ENCODE results near the gene EVL.

Gene EVL

DNA sequence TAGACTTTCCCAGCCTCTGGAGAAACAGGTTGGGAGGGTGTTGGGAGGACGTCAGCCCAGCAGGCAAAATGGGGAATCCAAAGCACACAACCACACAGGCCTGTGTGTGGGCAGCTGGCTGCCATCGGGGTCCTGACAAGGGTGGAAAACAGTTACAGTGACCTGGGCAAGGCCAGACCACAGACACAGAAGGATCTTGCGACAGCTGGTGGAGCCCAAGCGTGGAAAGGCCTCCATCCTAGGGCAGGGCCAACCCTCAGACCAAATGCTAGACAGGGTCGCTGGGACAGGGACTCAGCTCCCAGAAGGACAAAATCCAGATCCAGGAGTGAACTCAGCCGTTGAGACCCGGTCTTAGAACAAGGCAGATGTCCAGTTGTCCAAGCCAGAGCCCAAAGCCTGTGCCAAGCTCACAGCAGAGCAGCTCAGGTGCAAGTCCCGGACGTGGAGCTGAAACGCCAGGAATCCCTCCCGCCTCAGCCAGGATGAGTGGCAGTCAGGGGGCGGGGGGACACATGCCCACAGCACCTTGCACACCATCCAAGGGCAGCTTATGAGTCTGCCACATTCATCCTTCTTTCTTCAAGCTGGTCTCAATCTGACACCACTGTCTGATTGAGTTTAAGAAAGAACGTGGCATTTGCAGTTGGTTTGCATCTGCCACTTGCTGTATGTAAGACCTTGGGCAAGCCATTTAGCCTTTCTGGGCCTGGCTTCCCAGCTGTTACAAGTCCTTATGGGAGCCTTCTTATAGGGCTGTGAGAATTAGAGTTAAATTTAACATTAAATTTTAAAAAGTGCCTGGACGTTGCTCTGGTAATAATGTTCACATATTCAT is 56.6 kb downstream of the EVL start:
- no peak for FAIRE-seq
- DNase-seq (ENCODE audit: extremely low spot score, insufficient read length, low read depth): no peak

DNA sequence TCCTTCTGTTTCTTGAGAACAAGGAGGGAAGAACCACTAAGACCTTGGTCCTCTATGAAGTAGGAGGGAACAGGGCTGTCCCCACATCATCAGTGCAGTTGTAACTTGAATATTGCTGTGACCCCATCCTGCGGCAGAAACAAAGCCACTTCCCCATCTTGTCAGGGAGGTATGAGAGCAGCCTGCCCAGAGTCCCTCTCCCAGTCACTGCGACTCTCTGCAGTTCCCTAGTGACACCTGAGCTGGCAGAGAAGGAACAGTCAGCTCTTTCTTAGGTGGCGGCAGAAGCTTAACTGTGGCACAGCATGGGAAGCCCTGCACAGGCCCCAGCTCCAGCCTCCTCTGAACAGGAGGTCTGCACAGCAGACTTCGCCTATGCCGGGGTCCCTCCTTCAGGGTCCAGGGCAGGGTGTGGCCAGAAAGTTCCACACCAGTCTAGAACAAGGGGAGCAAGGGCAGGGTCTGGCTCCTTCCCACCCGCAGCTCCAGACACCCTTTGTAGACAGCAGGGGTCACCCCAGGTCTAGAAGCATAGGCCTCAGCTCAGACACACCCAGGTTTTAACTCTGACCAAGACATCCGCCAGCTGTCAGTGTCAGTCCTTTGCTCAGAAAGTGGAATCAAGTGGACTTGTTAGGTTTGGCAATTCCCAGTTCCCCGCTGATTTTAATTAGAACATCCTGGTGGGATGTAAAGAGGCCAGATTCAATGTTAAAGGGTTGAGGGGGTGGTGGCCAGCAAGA is 57.4 kb downstream of the EVL start:
- FAIRE-seq (no peak), DNase-seq (ENCODE audit: extremely low spot score, insufficient read length, low read depth) (no peak)

DNA sequence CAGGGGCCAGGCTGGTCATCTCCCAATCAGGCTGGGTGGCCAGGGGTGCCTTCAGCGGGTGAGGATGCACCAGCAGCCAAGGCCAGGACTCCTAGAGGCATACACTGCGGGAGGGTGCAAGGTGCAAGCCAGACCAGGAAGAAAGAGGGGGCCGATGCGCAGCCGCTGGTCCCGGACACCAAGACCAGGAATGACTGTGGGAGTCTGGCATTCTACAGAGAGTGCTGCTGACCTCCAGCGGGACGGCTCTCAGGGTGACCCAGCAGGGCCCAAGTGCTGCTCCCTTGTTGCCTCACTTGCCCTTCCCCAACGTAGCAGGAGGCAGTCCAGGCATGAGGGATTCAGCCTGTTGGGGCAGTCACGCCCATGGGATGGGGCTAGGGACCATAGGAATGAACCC is 58.4 kb downstream of the EVL start:
- DNase-seq (ENCODE audit: extremely low spot score, insufficient read length, low read depth): no peak
- no peak for FAIRE-seq

DNA sequence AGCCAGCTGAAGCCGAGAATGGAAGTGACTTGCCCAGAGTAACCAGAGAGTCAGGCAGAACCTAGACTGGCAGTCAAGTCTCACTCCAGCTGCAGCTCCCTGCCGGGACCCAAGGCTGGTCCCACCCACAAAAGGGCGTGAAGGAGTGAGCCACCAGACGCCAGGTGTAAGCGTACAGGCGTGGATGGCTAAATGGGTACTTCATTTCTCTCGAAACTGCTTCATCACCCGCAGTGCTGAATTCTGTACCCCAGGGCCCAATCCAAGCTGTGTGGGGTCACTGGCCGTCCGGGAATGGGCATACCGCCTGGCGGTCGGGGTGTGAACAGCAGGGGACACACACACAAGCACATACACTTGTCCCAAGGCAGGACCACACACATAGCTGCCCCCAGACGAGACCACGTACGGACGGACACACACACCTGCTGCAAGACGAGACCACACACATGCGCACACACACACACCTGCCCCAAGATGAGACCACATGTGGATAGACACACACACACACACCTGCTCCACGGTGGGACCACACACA is 59.4 kb downstream of the EVL start:
- DNase-seq (ENCODE audit: extremely low spot score, insufficient read length, low read depth) (no peak), FAIRE-seq (no peak)

DNA sequence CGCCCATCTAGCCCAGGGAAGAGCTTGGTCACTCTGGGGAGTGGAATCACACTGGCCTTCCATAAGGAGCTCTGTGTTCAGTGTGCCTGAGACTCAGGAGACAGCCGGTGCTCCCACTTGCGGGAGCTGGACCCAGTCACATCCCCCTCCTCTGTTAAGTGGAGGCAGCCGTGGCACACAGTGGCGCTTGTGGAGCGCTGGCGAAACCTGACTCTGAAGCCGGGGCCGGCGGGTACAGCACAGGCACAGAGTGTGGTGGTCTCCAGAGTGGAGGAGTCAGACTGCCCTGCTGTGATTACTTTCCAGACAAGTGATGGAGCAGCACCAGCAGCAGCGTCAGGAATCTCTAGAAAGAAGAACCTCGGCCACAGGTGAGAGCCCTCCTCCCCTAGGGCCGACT is 61.2 kb downstream of the EVL start:
- FAIRE-seq (no peak), DNase-seq (ENCODE audit: extremely low spot score, insufficient read length, low read depth) (no peak)

DNA sequence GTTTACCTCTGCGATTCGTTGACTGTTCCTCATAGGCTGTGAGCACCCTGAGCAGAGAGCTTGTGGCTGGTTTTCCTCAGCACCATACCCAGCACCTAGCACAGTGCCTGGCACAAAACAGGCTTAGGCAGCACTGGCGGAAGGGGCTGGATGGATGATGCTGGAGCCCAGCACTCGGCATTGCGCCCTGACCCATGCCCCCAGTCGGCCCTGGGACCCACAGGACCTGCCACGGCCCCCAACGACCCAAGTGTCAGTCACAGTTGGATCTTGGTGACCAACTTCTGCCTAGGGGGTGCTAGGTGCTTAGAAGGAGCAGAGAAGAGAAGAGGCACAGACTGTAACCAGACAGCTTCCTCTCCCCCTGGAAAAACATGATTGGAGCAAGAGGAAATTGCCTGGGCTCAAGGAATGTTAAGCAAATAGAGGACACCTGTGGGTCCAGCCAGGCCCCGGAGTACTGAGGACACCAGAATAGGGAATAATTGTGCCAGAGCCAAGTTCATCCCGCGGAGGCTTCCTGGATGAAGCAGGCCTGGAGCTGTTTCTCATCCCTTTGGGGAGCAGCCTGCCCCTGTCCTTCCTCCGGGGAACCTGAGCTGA is 62.7 kb downstream of the EVL start:
- FAIRE-seq (no peak), DNase-seq (ENCODE audit: extremely low spot score, insufficient read length, low read depth) (no peak)

DNA sequence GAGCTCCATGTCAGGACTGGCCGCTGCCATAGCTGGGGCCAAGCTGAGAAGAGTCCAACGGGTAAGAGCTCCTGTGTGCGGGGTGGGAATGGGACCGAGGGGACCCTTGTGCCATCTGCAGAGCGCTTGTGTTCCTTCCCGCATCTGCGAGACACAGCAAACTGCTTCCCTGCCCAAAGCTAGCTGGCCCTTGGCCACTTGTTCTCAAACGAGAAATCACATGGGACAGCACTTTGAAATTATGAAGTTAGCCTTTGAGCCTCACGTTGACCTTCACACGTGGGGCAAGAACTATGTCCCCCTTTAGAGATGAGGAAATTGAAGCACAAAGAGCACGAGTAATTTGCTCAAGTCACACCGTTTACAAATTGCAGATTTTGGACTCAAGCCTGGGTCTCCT is 63.5 kb downstream of the EVL start:
- DNase-seq (ENCODE audit: extremely low spot score, insufficient read length, low read depth) (no peak), FAIRE-seq (no peak)

DNA sequence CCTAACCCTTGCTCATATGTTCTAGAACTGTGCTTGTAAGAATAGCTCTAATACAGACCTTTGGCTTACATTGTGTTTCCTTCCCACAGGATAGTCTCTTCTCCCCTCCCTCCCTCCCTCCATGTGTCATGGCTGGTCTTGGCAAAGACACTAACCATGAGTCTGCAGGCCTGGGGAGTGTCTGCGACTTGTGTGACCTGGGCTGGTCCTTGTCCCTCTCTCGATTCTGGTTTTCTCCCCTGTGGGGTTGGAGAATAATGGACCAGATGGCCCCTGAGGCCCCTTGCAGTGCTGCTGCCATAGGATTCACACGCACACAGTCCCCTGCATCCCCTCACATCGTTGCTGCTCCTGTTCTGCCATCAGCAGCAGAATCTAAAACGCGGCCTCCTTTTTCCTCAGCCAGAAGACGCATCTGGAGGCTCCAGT is 64.0 kb downstream of the EVL start:
- no peak for DNase-seq (ENCODE audit: extremely low spot score, insufficient read length, low read depth)
- no peak for FAIRE-seq

DNA sequence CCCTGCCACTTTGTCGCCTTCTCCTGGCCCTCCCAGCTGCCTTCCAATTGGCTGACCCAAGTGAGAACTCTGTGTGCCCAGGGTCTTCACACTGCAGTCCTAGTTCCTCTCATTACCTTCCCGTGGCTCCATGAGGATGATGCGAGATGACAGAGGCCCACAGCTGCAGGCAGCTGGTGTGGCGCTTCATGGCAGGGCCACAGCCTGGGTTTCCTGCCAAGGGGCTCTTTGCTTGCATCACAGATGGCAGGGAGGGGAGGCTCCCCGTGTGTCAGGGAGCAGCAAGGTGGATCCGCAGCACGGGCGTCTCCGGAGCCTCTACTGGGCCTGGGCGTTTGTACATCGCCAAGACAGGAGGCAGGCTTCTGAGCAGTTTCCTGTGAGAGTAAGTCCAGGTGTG is 65.3 kb downstream of the EVL start:
- FAIRE-seq: no peak
- DNase-seq (ENCODE audit: extremely low spot score, insufficient read length, low read depth): no peak

DNA sequence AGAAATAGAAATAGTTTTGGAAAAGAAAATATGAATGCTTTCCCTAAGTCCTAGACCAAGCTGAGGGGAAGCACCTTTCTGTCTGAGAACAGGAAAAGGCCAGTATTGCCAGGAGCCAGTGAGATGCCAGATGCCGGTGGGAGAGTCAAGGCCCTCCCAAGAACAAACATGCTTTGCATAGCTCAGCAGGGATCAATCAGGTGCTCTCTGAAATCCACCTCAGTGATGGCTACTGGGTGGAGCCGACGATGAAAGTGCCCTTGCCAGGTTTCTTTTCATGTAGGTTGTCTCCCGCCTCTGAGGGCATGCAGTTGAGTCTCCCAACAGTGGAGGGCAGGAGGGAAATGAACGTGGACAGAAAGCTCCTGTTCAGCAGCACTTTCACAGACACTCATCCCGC is 66.0 kb downstream of the EVL start:
- no peak for DNase-seq (ENCODE audit: extremely low spot score, insufficient read length, low read depth)
- FAIRE-seq: no peak

DNA sequence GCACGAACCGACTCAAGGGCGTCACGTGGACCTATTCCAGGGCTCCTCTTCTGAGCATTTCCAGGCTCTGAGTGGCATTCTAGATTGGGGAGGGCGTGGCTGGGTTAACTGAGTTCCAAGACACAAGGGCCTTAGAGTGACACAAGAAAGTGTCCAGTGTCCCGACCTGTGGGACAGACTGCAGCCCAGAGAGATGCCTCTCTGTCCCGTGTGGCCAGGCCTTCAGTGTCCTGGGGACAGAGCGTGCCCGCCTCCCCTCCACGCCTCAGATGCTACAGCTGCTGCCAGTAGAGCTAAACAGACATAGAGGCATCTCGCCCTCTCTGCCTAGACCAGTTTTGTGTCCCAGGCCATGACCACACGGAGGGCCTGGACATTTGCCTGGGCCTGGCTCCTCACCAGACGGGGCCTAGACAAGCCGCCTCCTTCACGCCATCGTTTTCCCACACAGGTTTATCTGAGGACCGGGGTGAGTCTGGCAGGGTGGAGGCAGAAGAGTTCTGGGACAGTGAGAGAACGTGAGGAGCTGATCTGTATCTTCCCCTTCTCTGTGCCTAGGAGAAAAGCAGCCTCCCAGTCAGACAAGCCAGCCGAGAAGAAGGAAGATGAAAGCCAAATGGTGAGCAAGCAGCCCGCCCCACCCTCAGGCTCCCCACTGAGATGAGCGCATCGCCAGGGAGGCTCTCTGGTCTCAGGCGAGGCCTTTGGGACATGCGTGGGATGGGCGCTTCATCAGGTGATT is 67.1 kb downstream of the EVL start:
- no peak for DNase-seq (ENCODE audit: extremely low spot score, insufficient read length, low read depth)
- no peak for FAIRE-seq

DNA sequence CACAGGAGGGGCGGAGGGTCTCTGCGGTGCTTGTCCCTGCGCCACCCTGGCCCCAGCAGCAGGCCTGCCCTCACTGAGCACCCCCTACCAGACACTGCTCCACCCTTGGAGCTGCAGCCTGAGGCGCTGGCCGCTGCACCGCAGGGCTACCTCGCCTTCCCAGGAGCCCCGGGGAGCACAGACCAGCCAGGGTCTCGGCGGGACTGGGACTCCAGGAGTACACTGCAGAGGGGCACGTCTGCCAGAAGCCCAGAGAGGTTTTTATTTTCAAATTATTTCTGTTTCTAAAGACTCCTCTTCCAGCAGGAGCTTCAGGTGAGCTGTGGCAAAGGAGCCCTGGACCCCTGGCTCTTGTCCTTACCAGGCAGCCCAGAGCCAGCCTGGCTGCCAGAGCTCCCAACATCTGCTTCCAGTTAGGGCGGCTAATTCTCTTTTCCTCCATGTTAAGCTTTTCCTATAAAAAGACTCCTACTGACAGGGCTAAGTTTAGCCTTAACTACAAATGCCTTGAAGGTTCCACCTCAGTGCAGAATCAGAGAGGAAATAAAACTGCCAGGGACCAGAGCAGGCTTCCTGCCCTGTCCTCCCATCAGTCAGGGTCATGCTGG is 67.8 kb downstream of the EVL start:
- FAIRE-seq (no peak), DNase-seq (ENCODE audit: extremely low spot score, insufficient read length, low read depth) (no peak)

DNA sequence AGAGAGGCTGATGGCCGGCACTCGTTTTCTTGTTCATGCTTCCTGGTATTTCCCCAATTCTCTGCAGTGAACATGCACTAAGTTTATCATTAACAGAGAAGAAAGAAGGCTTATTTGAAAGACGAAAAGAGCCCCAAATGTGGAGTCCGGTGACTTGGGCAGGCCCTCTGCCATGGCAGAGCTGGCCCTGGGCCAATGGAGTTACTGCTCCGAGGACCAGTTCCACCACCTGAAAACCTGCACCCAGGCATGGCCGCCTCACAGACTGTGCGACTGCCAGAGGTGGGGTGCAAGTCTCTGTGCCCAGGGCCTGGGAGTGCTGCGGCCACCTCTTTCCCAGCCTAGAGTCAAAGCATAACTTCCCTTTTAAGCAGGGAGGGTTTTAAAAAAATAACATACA is 69.4 kb downstream of the EVL start:
- FAIRE-seq (no peak), DNase-seq (ENCODE audit: extremely low spot score, insufficient read length, low read depth) (no peak)

DNA sequence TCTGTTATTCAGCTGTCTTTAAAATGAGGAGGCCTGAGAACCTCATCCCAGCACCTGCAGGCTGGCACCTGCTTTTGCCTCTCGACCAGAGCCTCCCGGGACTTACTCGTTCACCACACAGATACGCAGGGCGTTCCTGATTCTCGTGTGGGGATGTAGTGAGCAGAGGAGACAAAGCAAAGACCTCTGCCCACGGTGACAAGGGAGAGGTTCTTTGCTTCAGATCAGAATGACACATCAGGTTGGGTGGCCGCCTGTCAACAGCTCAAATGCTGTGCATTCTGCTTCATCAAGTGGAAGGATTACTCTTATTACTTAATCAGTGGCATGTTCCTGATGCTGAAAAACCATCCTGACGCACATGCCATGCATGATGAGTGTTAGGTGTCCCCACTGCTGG is 69.9 kb downstream of the EVL start:
- DNase-seq (ENCODE audit: extremely low spot score, insufficient read length, low read depth): no peak
- FAIRE-seq: no peak

DNA sequence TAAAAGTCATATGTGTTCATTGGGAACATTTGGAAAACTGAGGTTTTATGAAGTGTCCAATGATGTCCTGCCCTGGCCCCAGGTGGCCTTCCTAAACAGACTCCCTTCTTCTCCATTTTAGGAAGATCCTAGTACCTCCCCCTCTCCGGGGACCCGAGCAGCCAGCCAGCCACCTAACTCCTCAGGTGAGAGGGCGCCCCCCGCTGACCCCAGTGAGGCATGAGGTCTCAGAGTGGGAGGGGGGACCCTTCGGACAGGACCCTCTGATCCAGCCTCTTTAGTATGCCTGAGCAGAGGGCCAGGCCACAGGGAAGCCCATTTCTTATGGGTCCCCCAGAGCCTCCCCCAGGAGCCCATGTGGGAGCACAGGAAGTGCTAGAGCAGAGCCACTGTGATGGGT is 70.6 kb downstream of the EVL start:
- DNase-seq (ENCODE audit: extremely low spot score, insufficient read length, low read depth): no peak
- no peak for FAIRE-seq

DNA sequence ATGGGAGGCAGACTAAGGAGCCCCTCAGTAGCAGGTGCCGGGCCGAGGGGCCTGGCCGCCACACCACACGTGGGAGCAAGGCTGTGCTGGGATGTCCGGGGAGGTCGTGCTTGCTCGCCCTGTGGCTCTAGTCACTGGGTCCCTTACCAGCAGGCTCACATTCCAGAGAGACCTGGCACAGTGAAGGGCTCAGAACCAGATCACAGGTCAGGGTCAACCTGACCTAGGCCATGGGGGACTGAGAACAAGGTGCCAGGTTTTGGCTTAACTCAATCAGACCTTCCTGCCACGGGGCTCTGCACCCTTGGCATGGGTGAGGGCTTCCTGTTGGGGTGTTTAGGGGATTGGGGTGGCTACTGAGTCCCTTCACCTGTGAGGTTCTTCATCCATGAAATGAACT is 72.0 kb downstream of the EVL start:
- FAIRE-seq: no peak

DNA sequence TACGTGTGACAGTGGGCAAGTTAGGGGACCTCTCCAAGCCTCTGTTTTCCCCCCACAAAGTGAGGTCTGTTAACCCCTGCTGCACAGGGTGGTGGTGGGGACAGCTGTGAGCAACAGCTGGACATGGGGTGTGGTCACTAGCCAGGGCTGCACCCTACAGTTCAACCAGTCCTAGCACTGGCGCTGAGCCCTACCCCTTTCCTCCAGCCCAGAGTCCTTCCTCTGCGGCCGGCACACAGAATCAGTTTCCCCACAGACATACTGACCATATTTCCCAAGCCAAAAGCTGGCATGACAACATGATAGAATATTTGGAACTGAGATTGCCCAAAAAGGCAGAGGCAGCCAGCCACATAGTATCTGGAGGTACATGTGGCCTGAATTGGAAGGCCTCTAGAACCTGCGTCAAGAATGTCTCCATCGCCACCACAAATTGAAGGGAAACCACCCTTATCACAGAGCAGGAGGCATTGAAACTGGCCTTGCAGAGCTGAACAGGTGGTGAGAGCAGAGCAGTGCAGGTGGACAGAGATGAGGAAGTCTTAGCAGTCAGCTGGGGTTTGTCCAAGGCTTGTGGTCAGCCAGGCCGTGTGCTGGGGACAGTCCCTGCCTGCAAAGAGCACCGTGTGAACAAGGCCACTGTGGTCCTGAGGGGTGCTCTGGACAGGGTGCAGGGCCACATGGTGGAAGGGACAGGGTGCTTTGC is 73.0 kb downstream of the EVL start:
- DNase-seq (ENCODE audit: extremely low spot score, insufficient read length, low read depth) (no peak), FAIRE-seq (no peak)

More for the DNA sequence above, 72.0 kb downstream of the EVL start:
- DNase-seq (ENCODE audit: extremely low spot score, insufficient read length, low read depth): no peak

DNA sequence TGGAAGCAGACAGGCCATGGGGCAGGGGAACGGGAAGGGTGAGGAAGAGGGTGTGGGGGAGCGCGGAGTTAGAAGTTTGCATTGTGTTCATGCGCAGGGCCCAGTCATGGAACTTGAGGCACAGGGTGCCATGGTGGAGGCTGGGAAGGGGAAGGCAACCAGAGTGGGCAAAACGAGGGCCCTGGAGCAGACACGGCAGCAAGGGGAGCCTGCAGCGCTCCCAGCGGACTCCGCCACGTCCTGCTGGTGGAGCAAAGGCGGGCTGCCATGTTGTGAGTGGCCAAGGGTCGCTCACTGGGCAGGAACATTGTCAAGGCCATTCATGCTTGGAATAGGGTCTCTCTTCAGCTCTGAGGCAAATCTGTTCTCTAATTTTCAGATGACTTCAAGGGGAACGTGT is 73.7 kb downstream of the EVL start:
- DNase-seq (ENCODE audit: extremely low spot score, insufficient read length, low read depth): no peak
- no peak for FAIRE-seq

DNA sequence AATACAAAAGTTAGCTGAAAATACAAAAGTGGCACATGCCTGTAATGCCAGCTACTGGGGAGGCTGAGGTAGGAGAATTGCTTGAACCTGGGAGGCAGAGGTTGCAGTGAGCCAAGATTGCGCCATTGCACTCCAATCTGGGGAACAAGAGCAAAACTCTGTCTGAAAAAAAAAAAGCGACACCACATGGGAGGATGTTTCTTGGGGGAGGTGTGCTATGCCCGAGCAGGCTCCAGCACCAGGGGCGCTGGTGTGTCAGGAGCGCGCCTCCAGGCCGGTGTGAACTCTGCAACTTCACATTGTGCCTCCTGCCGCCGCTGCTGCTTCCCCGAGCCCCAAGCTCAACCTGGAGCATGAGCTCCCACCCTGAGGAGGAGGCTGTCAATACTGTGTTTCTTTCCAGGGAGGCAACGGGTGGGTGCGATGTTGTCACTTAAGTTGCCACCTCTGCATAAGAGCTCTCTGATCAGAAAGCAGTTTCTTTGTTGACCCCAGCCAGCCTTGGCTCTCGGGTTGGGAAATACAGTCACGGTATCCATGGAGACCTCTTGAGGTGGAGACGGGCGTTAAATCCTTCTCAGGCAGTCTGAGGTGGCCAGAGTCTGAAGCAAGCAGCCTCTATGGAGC is 75.3 kb downstream of the EVL start:
- FAIRE-seq: no peak
- no peak for DNase-seq (ENCODE audit: extremely low spot score, insufficient read length, low read depth)

All from GM18507 (cell line).